Ramos (cell line): ENCODE measurements around the gene PRKN.

Experiments
- in situ Hi-C: fragments of 300-500 bp; cut with MboI; formaldehyde crosslinking; loops from one replicate; pipeline ENCODE4 v1.14.3; 2022; ENCODE audit warnings: low sequenced_read_pairs; ENCODE audit not compliant: unreplicated experiment

PRKN gene

DNA sequence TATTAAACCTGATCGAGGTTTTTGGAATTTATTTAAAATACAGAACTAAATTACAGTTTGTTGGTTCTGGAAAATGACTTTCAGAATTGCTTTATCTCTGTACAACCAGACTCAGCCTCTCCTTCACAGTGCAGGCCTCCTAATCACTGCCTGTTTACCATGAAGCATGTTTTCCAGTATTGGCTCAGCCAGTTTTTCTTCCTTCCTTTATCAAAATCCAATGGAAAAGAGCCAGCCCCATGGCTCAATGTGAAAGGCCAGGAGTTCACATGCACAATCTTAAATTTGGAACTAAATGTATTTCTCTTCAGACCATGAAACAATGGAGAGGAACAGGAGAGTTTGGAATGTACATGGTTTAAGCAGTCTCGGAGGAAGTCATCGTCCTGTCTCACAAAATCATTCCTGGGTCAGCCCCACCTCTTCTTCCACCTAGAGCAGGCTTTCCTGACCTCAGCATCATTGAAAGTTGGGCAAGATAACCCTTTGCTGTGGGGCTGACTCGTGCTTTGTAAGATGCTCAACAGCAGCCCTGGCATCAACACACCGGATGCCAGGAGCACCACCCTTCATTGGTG, 772.8 kb downstream of the PRKN start:
- in situ Hi-C loops = no loop called here

DNA sequence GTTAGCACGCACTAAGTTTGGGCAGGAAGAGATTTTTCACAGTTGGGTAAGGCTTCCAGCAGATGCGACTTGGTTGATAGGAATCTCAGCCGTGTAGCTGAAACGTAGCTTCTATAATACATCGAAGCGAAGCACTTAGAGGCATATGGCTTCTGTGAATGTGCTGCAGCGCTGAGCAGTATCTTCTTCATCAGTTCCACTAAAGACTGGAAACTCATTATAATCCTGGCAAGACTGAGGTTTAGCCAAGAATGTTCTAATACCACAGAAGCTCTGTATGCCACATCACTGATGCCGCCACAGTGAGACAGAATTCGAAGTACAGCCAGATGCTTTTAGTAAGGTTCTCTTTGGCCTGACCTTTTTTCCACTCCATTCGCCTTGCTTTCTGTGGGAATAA, 773.5 kb downstream of the PRKN start:
- in situ Hi-C loops = no loop called here

DNA sequence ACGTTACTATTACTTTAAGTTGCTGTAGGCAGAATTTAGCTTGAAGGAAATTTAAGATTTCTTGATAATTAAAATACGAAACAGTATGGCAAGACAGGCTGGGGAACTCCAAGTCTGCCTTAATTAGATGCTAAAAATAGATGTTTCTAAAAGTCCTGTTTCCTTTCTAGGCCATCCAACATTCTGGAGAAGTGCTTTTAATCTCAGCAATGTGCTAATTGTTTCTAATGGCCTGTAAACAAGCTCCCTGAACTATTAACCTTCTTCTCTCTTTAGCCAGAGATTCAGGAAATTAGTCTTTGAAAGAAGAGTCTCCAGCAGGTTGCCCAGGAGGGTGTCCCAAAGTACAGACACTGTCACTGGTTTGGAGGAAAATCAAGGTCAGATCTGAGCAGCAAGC, 776.4 kb downstream of the PRKN start:
- in situ Hi-C loops = no loop called here

DNA sequence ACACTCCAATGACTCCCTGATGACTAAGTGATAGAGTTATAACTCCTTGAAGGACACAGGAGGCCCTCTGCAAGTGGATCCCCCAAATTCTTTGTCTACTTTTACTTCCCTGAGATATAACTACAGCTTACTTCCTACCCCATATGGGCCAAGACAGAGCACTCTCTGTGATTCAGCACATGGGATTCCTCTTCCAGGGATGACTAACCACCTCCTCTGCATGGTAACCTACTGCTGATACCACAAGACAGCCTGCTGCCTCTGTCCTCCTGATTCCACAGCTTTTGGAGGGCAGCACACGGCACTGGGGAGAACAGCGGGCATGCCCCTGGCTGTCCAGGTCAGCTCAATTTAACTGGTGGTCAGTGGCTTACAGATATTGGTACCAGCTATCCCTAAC, 778.0 kb downstream of the PRKN start:
- in situ Hi-C loops = no loop called here

DNA sequence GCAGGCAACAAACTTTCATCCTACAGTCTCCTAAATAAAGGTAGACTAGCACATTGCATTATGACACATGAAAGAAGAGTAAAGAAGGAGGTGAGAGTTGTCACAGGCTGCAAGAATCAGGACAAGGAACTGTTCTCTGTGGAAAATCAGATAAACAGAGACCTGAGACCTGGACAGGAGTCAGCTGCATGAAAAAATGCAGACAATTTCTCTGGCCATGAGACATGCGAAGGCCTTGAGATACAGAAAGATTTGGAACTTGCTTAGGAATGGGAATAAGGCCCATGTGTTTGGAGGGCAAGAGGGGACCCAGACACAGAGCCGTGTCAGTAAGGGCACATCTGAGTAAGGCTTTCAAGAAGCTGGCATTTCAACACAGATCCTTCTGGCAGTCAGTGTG, 779.1 kb downstream of the PRKN start:
- in situ Hi-C loops = no loop called here

DNA sequence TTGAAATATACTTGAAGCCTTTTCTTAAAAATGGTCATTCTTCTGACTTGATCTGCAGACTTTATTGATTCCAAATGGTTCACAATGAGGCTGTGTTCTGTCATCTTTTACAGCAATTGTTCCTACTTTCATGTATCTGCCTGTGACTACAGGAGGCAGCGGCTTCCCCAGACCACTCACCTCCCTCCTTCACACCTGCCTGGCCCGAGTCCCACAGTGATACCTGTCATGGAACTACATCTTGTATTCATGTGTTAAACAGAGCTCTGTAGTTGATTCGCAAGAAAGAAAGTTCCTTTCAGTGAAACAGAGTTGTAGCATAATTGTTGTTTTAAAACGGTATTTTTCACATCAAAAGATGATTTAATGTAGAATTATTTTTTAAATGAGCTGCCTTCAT, 780.2 kb downstream of the PRKN start:
- in situ Hi-C loops = no loop called here

DNA sequence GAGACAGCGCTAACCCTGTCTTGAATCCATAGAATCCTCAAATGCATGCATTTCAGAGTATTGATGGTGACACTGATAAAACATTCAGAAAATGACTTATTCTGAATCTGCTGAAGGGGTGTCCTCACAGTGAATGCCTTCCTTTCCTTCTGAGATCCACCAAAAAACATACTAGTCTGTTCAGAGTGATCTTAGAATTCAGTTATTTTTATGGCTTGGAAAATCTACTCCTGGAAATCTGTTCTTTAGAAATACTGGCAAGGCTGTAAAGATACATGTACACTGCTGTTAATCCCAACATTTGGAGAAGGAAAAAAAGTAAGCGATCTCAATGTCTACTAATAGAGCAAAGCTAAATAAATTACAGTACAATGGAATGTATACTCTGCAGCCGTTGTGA, 781.1 kb downstream of the PRKN start:
- in situ Hi-C loops = no loop called here

DNA sequence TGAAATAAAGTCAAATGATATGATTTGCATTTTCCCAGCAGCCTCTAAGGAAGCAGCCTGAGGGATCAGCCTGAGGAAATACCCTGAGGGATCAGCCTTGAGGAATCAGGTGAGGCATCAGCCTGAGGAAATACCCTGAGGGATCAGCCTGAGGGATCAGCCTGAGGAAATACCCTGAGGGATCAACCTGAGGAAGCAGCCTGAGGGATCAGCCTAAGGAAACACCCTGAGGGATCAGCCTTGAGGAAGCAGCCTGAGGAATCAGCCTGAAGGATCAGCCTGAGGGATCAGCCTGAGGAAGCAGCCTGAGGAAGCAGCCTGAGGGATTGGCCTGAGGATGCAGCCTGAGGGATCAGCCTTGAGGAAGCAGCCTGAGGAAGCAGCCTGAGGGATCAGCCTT, 784.0 kb downstream of the PRKN start:
- in situ Hi-C loops = no loop called here

DNA sequence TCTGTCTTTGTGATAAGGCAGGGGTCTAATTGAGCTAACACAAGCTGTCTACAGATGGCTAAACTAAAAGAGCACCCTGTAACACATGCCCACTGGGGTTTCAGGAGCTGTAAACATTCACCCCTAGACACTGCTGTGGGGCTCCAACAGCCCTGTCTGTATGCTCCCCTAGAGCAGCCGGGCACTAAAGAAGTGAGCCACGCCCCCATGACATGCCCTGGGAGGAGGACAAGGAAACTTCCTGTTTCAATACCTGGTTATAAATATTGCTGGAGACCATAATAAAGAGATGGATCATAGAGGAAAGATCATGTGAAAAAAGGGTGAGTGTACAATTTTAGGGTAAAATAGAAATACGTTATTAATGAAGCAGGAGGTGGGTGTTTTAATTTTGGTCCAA, 786.0 kb downstream of the PRKN start:
- in situ Hi-C loops = no loop called here

DNA sequence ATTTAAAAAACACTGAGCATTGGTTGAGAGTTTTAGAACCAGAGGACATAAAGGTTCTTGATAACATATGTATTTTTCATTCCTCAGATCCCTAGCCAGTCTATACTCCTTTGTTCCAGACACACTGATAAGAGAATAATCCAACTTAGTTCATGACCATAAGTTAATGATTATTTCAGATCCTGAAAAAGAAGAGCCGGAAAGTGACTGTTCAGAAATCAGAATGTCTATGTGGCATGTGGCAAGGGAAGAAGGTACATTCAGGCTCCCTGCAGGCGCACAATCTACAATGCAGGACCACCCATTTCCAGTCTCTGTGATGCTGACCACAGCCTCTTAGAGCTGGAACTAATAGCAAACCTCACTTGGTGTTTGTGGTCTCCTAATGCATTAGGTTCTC, 787.0 kb downstream of the PRKN start:
- in situ Hi-C loops = no loop called here

DNA sequence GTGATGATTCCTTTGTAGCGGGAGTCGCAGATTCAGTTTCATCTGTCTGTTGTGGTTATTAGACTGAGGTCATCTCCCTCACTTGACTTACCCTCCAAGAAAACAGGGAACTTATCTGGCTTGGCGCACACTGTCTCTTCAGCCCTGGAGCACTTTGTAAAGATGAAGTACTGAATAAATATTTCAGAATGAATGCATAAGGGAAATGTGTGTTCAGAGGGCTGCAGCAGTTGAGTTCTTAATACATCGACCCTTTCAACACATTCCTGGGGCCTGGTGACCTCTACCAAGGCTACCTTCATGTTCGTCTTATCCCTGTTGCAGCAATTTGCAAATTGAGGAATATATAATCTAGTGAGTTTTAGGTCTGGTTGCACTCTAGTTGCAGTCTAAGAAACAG, 801.2 kb downstream of the PRKN start:
- in situ Hi-C loops = no loop called here

DNA sequence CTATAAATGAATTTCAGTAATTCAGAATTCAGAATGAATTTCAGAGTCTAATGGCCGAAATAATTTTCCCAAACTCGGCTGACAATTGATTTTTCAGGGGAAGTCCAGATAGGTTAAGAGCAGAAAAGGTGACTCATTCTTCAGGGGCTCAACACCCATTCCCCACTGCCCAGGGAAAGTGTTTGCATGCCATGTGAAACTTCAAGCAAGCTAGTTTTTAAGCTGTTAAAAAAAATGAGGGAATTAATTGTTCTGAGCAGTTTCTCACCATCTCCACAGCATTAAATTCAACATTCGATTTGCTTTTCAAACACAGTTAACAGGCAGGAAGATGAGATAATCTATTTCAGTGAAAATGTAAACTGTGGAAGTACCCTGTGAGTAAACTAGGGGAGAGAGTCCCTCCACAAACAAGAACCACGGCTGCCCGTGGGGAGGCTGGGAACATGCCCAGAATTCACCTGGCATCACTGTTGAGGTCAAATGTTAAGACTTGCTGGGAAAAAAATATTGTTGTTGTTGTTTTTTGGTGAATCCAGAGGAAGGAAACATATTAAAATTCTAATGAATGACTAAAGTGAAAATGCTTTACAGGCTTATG, 803.0 kb downstream of the PRKN start:
- in situ Hi-C loops = no loop called here

DNA sequence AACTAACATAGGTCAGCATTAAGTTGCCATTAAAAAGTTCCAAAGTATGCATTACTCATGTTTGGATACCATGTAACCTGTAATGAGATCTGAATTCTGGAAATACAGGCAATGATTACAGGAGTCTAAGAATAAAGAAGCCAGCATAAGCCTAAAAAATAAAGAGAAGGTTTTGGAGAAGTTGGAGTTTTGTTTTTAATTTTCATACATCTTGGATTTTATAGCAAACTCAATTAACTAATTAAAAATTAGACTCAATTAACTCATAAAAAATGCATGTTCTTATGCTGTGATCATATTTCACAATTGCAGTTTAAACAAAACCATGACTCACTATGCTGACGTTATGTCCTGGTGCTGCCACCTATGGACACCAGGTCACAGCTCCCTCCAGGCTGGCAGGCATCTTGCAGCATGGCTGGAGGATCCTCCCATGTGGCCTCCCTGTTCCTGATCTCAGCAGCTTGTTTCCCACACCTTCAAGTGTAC, 804.9 kb downstream of the PRKN start:
- in situ Hi-C loops = no loop called here

DNA sequence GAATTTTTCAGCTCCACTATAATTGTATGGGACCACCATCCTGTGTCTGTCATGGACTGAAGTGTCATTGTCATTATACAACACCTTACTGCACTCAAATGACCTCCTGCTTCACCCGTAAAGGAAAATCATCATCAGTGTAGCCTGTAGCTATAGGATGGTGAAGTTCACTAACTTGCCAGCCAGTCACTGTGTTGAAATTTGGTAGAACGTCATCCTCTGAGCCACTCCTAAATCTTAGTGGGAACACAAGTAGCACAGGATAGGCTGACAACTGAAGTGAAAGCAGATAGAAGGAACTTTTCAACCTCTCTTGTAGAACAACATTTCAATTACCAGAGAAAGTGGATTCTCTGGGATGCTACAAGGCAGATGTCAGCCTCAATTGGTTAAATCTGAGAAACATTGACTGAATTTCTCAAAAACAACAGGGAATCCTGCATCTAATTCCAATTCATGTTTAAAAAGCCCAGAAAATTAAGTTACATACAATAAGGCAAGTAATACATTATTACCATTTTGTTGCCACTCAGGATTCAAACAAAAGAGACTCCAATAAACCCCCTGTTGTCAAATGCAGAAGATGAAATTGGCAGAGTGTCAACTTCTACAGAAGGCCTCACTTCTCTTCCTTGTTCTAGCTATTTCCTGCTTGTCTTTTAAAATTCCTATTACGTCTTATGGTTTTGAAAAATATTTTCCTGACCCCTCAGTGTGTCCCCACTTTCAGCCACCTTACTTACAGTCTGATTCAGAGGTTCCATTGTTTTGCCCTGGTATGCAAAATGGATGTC, 805.8 kb downstream of the PRKN start:
- in situ Hi-C loops = no loop called here

DNA sequence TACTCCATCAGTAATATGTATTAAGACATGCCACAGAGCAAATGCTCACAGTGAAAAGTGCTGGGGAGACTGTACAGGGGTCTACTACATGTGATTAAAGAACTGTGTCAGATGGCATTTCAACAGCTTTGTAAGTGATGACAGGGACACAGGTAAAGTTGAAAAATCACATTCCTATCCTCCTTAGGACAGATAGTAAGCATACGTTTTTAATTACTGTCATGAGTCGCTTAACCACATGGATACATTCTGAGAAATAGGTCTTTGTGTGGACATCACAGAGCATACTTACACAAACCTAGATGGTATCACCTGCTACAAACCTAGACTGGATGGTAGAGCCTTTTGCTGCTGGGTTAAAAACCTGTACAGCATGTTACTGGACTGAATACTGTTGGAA, 807.9 kb downstream of the PRKN start:
- in situ Hi-C loops = no loop called here

DNA sequence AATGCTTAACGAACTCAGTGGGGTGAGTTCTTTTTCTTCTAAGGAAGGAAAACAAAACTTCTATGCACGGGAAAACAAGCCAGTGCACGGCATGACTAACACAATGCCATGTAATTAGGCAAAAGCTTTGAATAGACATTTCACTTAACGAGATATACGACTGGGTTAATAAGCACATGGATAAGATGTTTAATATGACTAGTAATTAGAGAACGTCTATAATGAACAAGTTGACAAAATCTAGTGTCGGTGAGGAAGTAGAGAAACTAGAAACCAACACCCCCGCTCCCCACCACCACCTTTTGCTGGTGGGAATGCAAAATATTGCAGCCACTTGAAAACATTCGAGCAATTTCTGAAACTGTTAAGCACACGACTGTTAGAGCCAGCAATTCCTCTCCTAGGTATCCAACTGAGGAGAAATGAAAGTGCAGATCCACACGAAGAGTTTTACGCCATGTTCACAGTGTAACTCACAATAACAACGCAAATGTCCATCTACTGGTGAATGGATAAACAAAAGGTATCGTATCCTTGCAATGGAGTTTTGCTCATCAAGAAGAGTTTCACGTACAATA, 808.8 kb downstream of the PRKN start:
- in situ Hi-C loops = no loop called here

DNA sequence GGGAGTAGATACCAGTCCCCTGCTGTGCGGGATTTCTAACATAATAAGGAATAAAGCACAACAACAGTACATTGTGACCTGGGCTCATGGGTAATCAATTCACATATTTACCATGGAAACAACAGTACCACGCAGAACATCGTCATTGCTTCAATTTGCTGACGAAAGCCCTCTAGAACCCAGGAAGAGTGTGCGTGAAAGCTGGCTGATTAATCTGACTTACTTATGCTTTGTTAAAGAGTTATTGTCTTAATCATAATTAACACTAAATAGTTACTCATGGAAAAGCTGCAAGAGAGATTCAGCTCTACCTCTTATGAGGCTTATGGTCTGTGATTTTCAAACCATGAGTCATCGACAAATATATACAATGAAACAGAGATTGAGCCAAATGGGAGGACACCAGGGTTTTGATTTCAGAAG, 809.4 kb downstream of the PRKN start:
- in situ Hi-C loops = no loop called here

DNA sequence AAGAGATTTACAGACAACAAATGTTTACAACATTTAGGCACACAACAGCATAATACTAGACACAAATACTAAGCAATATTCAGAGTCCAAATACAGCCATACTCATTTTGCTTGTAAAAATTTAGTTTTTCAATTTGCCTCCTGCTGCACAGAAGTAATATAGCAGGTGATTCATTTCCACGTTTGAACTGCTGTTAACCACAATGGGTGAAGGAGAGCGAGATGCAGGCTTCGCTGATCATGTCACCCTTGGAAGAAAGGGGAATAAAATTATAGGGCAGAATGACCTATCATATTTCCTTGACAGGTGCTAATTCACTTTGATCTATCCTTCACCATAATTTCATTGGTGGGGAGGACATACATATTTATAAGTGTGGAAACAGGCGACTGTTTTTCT, 809.9 kb downstream of the PRKN start:
- in situ Hi-C loops = no loop called here

DNA sequence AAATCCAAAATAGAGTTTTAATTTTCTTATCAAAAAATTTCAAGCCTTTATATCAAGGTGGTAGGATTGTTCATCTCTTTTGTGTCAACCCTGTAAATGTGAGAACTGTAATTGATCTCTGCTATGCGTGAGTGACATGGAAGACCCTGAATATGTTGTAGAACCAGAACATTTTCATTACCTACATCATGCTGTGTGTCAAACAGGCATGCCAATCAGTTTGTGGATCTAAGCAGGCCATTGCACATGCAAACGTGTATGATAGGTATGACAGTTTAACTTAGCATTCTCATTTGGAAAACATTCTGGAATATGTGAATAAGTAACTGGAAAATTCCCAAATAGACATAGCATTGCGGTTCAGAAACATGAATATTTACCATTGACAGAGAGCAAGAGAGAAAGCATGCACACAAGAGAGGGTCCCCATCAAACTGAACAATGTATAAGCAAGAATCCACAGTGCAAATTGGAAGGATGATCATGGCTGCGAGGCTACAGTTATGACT, 812.1 kb downstream of the PRKN start:
- in situ Hi-C loops = no loop called here

DNA sequence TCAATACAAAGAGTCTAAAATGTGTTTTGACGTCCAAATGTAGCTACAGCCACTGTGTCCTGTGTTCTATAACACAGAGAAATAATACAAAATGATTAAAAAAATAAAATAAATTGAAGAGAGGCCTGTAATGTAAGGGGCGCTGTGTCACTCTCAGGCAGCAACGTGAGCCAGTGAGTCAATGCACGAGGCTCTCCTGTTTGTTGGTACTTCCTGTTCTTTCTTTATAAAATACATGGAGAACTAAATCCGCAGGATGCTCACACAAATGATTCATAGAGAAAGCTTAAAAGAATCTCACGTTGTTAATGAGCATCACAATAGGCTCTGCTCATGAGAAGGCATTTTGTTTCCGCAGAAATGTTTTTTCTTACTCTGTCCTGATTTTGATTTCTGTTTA, 818.7 kb downstream of the PRKN start:
- in situ Hi-C loops = no loop called here

DNA sequence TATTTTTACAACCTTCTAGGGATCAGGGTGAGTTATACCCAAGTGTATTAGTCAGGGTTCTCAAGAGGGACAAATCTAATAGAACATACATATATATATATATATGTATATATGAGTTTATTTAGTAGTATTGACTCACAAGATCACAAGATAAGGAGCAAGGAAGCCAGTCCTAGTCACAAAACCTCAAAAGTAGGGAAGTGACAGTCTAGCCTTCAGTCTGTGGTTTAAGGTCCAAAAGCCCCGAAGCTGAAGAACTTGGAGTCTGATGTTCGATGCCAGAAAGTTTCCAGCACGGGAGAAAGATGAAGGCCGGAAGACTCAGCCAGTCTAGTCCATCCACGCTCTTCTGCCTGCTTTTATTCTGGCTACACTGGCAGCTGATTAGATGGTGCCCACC, 821.0 kb downstream of the PRKN start:
- in situ Hi-C loops = no loop called here
